Measurements from ENCODE around the gene TM4SF4. TPM values are rescaled to one million over a fixed set of nuclear protein-coding genes. Genes with fewer than 3 reads are reported as not detected.

The TM4SF4 gene
- total RNA-seq, 5 donors from 2014 or later (not counting 1 experiment from before 2014, with no cell fraction given): 0.85 to 1.1 (median 0.86) TPM; not detected in 2

- no peak overlapping the region for H3K4me3 Mint-ChIP-seq
- H3K4me1 Mint-ChIP-seq: peaks cover 0 to 3% (median 0%) of the 10 kb centered on the region in 3 donors
- 88% methylated on average over 6 of the region's 11 CpGs for WGBS (ENCODE audit: insufficient coverage)
- peaks cover 10 to 13% of the 10 kb centered on the region in 2 donors for H3K27me3 Mint-ChIP-seq
- ATAC-seq (replicated peaks in 1 of 4) (no peak), DNase-seq (no peak)
- POLR2A ChIA-PET: no interaction called here
- H3K9me3 Mint-ChIP-seq: no peaks in the 10 kb centered on the region
- H3K36me3 Mint-ChIP-seq: no peaks in the 10 kb centered on the region
- Histone ChIP-seq H3K4me1 (ENCODE audit: control insufficient read depth in 1 of 2, extremely low read depth in 1 of 2, insufficient read depth in 2 of 2, low read length in 2 of 2) (peaks cover 0 to 2% of the 10 kb centered on the region in 2 experiments), H3K27me3 (replicated peaks in 1 of 2; ENCODE audit: control insufficient read depth in 2 of 2, extremely low read depth in 1 of 2, insufficient read depth in 2 of 2, low read length in 1 of 2) (no peaks in the 10 kb centered on the region), H3K36me3 (ENCODE audit: control insufficient read depth in 2 of 2, extremely low read depth in 1 of 2, insufficient read depth in 1 of 2, low read length in 1 of 2) (no peaks in the 10 kb centered on the region), H3K27ac (ENCODE audit: low read length) (no peak overlapping the region), H3K4me3 (ENCODE audit: control insufficient read depth in 1 of 2, extremely low read depth in 1 of 2, low read length in 1 of 2) (no peak overlapping the region), H3K9me3 (no peaks in the 10 kb centered on the region)
- no peak overlapping the region for H3K27ac Mint-ChIP-seq
- CTCF ChIA-PET: interaction anchor here in 1 of 2 donors (0.7 kb wide), 1 partner anchor 34 kb away, joined by 3 read pairs; no protein-coding TSS in a partner anchor
Observed at GRCh38 chr3:149523512-149524299, 49.2 kb downstream of the TM4SF4 start.

DNA sequence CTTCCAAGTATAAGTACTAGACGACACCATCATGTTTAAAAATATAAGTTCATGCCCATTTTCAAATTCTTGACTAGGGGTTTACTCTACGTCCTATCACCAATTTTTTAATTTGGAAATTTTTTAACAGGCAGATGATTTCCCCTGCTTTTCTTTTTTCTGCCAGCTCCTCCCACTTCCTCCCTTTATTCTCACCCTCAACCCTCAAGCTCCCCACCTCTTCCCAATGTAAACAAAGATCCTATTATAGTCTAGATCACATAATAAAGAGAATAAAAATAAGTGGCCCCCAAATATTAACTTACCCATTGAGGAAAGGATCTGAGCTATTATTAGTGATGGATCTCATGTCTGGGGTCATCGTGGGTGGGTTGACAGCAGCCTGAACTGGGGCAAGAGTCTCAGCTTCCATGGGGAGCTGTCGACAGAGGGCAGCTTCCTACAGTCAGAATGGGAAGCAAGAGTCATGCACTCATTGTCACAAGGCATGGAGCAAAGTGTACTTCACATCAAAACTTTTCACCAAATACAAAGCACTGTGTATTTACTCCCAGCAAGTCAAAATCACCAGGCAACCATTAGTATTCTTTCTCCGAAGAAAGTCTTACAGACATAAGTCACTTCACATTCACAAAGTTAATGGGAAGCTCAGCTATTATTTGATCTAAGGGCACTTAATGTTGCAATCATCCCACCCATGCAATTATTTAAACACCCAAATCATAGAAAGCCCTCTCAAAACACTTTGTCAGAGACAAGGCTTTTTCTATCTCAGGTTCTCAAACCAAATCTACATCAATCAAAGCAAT is 53.2 kb downstream of the TM4SF4 start:
- Histone ChIP-seq H3K9me3 (no peaks in the 10 kb centered on the region), H3K36me3 (ENCODE audit: control insufficient read depth in 2 of 2, extremely low read depth in 1 of 2, insufficient read depth in 1 of 2, low read length in 1 of 2) (no peaks in the 10 kb centered on the region), H3K27ac (ENCODE audit: low read length) (no peak overlapping the region), H3K4me1 (ENCODE audit: control insufficient read depth in 1 of 2, extremely low read depth in 1 of 2, insufficient read depth in 2 of 2, low read length in 2 of 2) (peaks cover 0 to 2% of the 10 kb centered on the region in 2 experiments), H3K27me3 (replicated peaks in 1 of 2; ENCODE audit: control insufficient read depth in 2 of 2, extremely low read depth in 1 of 2, insufficient read depth in 2 of 2, low read length in 1 of 2) (peaks cover 0 to 1% of the 10 kb centered on the region in 2 experiments), H3K4me3 (ENCODE audit: control insufficient read depth in 1 of 2, extremely low read depth in 1 of 2, low read length in 1 of 2) (no peak overlapping the region)
- no peak for ATAC-seq (replicated peaks in 1 of 4)
- Mint-ChIP-seq H3K9me3 (no peaks in the 10 kb centered on the region), H3K4me3 (no peak overlapping the region), H3K36me3 (no peaks in the 10 kb centered on the region), H3K27me3 (peaks cover 13 to 15% of the 10 kb centered on the region in 2 donors), H3K27ac (no peak overlapping the region), H3K4me1 (peaks cover 2 to 8% (median 7%) of the 10 kb centered on the region in 3 donors)
- no peak for DNase-seq
- 66% methylated on average over 4 of the region's 5 CpGs for WGBS (ENCODE audit: insufficient coverage)
- ChIA-PET POLR2A (no interaction called here), CTCF (interaction anchor here in 1 of 2 donors (0.7 kb wide), 2 partner anchors 29 to 98 kb away, joined by 3 read pairs; no protein-coding TSS in a partner anchor)

- H3K4me3 ChIP-seq (ENCODE audit: control insufficient read depth in 1 of 2, extremely low read depth in 1 of 2, low read length in 1 of 2): no peak overlapping the region
- H3K4me1 ChIP-seq (ENCODE audit: control insufficient read depth in 1 of 2, extremely low read depth in 1 of 2, insufficient read depth in 2 of 2, low read length in 2 of 2): peaks cover 0 to 2% of the 10 kb centered on the region in 2 experiments
- H3K9me3 ChIP-seq: no peaks in the 10 kb centered on the region
- Mint-ChIP-seq H3K27me3 (peaks cover 13 to 15% of the 10 kb centered on the region in 2 donors), H3K4me1 (peaks cover 2 to 10% (median 9%) of the 10 kb centered on the region in 3 donors), H3K9me3 (no peaks in the 10 kb centered on the region), H3K4me3 (no peak overlapping the region), H3K27ac (no peak overlapping the region), H3K36me3 (no peaks in the 10 kb centered on the region)
- no peaks in the 10 kb centered on the region for H3K36me3 ChIP-seq (ENCODE audit: control insufficient read depth in 2 of 2, extremely low read depth in 1 of 2, insufficient read depth in 1 of 2, low read length in 1 of 2)
- ChIA-PET CTCF (no interaction called here), POLR2A (no interaction called here)
- H3K27me3 ChIP-seq (replicated peaks in 1 of 2; ENCODE audit: control insufficient read depth in 2 of 2, extremely low read depth in 1 of 2, insufficient read depth in 2 of 2, low read length in 1 of 2): peaks cover 0 to 4% of the 10 kb centered on the region in 2 experiments
- 83% methylated on average over 1 of the region's 4 CpGs for WGBS (ENCODE audit: insufficient coverage)
- H3K27ac ChIP-seq (ENCODE audit: low read length): no peak overlapping the region
- no peak for DNase-seq
- no peak for ATAC-seq (replicated peaks in 1 of 4)
Observed at GRCh38 chr3:149528340-149528650, 53.8 kb downstream of the TM4SF4 start.

- no peaks in the 10 kb centered on the region for H3K36me3 Mint-ChIP-seq
- no peak for DNase-seq
- Histone ChIP-seq H3K9me3 (no peaks in the 10 kb centered on the region), H3K4me1 (ENCODE audit: control insufficient read depth in 1 of 2, extremely low read depth in 1 of 2, insufficient read depth in 2 of 2, low read length in 2 of 2) (peaks cover 0 to 2% of the 10 kb centered on the region in 2 experiments), H3K27me3 (replicated peaks in 1 of 2; ENCODE audit: control insufficient read depth in 2 of 2, extremely low read depth in 1 of 2, insufficient read depth in 2 of 2, low read length in 1 of 2) (peaks cover 0 to 4% of the 10 kb centered on the region in 2 experiments), H3K4me3 (ENCODE audit: control insufficient read depth in 1 of 2, extremely low read depth in 1 of 2, low read length in 1 of 2) (no peak overlapping the region), H3K27ac (ENCODE audit: low read length) (no peak overlapping the region), H3K36me3 (ENCODE audit: control insufficient read depth in 2 of 2, extremely low read depth in 1 of 2, insufficient read depth in 1 of 2, low read length in 1 of 2) (no peaks in the 10 kb centered on the region)
- ChIA-PET CTCF (no interaction called here), POLR2A (no interaction called here)
- ATAC-seq (replicated peaks in 1 of 4): no peak
- no peaks in the 10 kb centered on the region for H3K9me3 Mint-ChIP-seq
- peaks cover 7 to 15% of the 10 kb centered on the region in 2 donors for H3K27me3 Mint-ChIP-seq
- no CpG with 5 or more reads among the region's 2 CpGs for WGBS (ENCODE audit: insufficient coverage)
- H3K27ac Mint-ChIP-seq: no peak overlapping the region
- peaks cover 2 to 10% (median 9%) of the 10 kb centered on the region in 3 donors for H3K4me1 Mint-ChIP-seq
- H3K4me3 Mint-ChIP-seq: no peak overlapping the region
Observed at GRCh38 chr3:149529099-149529498, 54.6 kb downstream of the TM4SF4 start.

DNA sequence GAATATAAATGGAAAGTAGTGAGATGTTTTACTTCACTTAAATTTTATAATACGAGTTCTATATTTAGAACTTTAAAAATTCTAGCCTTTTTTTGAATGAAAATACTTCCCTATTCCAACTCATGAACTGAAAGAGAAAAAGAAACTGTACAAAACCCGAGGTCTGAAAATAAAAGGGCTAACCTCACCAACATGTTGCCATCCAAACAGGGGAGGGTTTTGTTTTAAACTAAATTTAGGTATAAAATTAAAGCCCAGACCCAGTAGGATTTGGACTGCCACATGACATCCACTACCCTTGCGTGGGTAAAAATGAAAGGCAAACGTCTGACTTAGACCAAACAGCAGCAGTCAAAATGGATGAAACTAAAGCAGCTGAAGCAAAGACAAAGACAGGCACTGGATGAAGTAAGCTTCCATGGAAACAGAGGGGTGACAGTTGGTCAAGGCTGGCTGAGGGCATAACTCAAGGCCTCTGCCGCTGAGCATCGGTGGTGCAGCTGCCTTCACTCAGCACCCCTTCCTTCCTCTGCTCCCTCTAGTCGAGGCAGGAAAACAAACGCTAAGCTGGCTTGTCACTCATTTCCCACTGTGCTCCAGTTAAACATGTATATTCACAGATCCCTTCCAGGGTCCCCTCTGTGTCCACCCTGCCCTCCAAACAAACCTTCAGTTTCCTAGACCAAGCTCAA is 58.1 kb downstream of the TM4SF4 start:
- H3K27me3 ChIP-seq (replicated peaks in 1 of 2; ENCODE audit: control insufficient read depth in 2 of 2, extremely low read depth in 1 of 2, insufficient read depth in 2 of 2, low read length in 1 of 2): peaks cover 0 to 9% of the 10 kb centered on the region in 2 experiments
- H3K9me3 ChIP-seq: no peaks in the 10 kb centered on the region
- Mint-ChIP-seq H3K36me3 (no peaks in the 10 kb centered on the region), H3K27ac (no peak overlapping the region), H3K4me3 (no peak overlapping the region), H3K4me1 (peaks cover 2 to 9% (median 7%) of the 10 kb centered on the region in 3 donors), H3K27me3 (peaks cover 0 to 15% of the 10 kb centered on the region in 2 donors), H3K9me3 (no peaks in the 10 kb centered on the region)
- ChIA-PET POLR2A (no interaction called here), CTCF (no interaction called here)
- H3K27ac ChIP-seq (ENCODE audit: low read length): no peak overlapping the region
- 12% methylated on average over 4 of the region's 8 CpGs for WGBS (ENCODE audit: insufficient coverage)
- no peaks in the 10 kb centered on the region for H3K36me3 ChIP-seq (ENCODE audit: control insufficient read depth in 2 of 2, extremely low read depth in 1 of 2, insufficient read depth in 1 of 2, low read length in 1 of 2)
- H3K4me1 ChIP-seq (ENCODE audit: control insufficient read depth in 1 of 2, extremely low read depth in 1 of 2, insufficient read depth in 2 of 2, low read length in 2 of 2): peaks cover 0 to 2% of the 10 kb centered on the region in 2 experiments
- H3K4me3 ChIP-seq (ENCODE audit: control insufficient read depth in 1 of 2, extremely low read depth in 1 of 2, low read length in 1 of 2): no peak overlapping the region
- ATAC-seq (replicated peaks in 1 of 4) (no peak), DNase-seq (no peak)

DNA sequence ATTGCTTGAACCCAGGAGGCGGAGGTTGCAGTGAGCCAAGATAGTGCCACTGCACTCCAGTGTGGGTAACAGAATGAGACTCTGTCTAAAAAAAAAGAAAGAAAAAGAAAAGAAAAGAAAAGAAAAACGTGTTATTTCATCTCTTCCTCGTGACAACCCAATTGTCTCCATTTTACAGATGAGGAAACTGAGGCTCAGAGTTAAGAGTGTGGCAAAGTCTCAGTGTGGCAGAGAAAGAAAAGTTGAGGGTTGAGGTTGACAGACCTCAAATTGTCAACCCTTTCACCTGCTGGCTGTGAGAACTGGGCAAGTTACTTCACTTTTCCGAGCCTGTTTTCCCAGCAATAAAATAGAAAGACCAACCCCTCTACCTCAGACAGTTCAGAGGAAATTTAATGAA is 59.6 kb downstream of the TM4SF4 start:
- H3K4me1 ChIP-seq (ENCODE audit: control insufficient read depth in 1 of 2, extremely low read depth in 1 of 2, insufficient read depth in 2 of 2, low read length in 2 of 2): no peaks in the 10 kb centered on the region
- Mint-ChIP-seq H3K9me3 (no peaks in the 10 kb centered on the region), H3K27me3 (peaks cover 0 to 13% of the 10 kb centered on the region in 2 donors), H3K4me3 (no peak overlapping the region), H3K36me3 (no peaks in the 10 kb centered on the region), H3K4me1 (peaks cover 2 to 9% (median 7%) of the 10 kb centered on the region in 3 donors), H3K27ac (no peak overlapping the region)
- WGBS (ENCODE audit: insufficient coverage): no CpG with 5 or more reads among the region's 4 CpGs
- ChIA-PET POLR2A (interaction anchor here in 1 of 2 donors (0.5 to 0.6 kb wide), 2 partner anchors 128 to 337 kb away, joined by 3 to 17 read pairs; no protein-coding TSS in a partner anchor), CTCF (interaction anchor here in 1 of 2 donors (0.6 to 0.7 kb wide), 3 partner anchors 11 to 190 kb away, joined by 3 to 4 read pairs (median 3); no protein-coding TSS in a partner anchor)
- no peak overlapping the region for H3K4me3 ChIP-seq (ENCODE audit: control insufficient read depth in 1 of 2, extremely low read depth in 1 of 2, low read length in 1 of 2)
- H3K27ac ChIP-seq (ENCODE audit: low read length): no peak overlapping the region
- peaks cover 0 to 9% of the 10 kb centered on the region in 2 experiments for H3K27me3 ChIP-seq (replicated peaks in 1 of 2; ENCODE audit: control insufficient read depth in 2 of 2, extremely low read depth in 1 of 2, insufficient read depth in 2 of 2, low read length in 1 of 2)
- DNase-seq (no peak), ATAC-seq (replicated peaks in 1 of 4) (no peak)
- no peaks in the 10 kb centered on the region for H3K36me3 ChIP-seq (ENCODE audit: control insufficient read depth in 2 of 2, extremely low read depth in 1 of 2, insufficient read depth in 1 of 2, low read length in 1 of 2)
- H3K9me3 ChIP-seq: no peaks in the 10 kb centered on the region

Measured in T-cell (primary cell).